Myometrial cell (primary cell): ENCODE measurements around the gene OPTC. TPM values are rescaled to one million over a fixed set of nuclear protein-coding genes. Genes with fewer than 3 reads are reported as not detected.

ENCODE experiments used
- total RNA-seq: library from RNA; depleted of rRNA; stranded (reverse); fragments of >200 nt; gene quantifications from 2 replicates; pipeline ENCODE4 v1.2.3, GENCODE V29; 2015

The OPTC gene, protein sequence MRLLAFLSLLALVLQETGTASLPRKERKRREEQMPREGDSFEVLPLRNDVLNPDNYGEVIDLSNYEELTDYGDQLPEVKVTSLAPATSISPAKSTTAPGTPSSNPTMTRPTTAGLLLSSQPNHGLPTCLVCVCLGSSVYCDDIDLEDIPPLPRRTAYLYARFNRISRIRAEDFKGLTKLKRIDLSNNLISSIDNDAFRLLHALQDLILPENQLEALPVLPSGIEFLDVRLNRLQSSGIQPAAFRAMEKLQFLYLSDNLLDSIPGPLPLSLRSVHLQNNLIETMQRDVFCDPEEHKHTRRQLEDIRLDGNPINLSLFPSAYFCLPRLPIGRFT
- not detected in 2 replicates for total RNA-seq

DNA sequence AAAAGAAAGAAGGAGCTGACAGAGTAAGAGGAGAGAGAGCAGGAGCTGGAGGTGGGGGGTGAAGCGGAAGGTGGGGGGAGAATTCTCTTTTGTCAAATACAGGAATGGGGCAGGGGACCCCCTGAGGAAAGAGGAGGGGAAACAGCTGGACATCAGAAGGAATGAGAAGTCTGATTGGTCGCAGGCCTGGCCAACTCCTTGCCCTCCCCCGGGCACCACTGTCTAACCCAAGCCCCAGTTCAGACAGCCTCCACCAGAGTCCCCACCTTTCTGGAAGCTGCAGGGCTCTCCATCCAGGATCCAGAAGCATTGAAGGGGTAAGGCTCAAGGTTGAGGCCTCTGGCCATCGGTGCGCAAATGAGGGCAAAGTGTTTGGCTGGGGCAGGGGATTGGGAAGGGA lies at the start of gene OPTC:
TSS of gene OPTC (plus strand) at position 253 of the 400 bp plus-strand sequence. CDS start 1,853 bp downstream, outside the sequence.

GRCh38 chr1:203475012-203475981 lies 18.7 kb upstream of the OPTC start, which contains the start of gene PRELP:
PRELP (plus strand) TSS chr1:203475806; CDS start chr1:203483185, 7,379 bp downstream.

Other genes with a start within 250 kb of the OPTC start
- 5.1 and 6.1 TPM in 2 replicates for gene BTG2, start 188.6 kb upstream of the OPTC start, total RNA-seq
- gene FMOD, start 143.0 kb upstream of the OPTC start, total RNA-seq, result 1.9 and 3.5 TPM in 2 replicates
- 0.18 and 0.58 TPM in 2 replicates for gene PRELP, start 18.3 kb upstream of the OPTC start, total RNA-seq
- 79.3 and 85.8 TPM in 2 replicates for gene ATP2B4, start 132.7 kb downstream of the OPTC start, total RNA-seq